WTC11 (cell line): ENCODE measurements around the gene SASS6. TPM values are rescaled to one million over a fixed set of nuclear protein-coding genes. Genes with fewer than 3 reads are reported as not detected.

Experiments used
- ATAC-seq: fragments of 200-7000 bp; cut with Tn5 transposase; 2 replicates; pipeline ENCODE4 v1.10.0; 2021; ENCODE audit warnings: mild to moderate bottlenecking, moderate library complexity
- CTCF ChIA-PET: fragments of 300-600 bp; sonication (Branson Sonifier 250); formaldehyde crosslinking; loops from one replicate; lab custom pipeline; 2021; ENCODE audit warnings: antibody characterized with exemption; lab: Charles Lee
- POLR2A ChIA-PET: fragments of 350-600 bp; sonication (Branson Sonifier 250); formaldehyde crosslinking; loops from one replicate; lab custom pipeline; 2021; ENCODE audit warnings: antibody characterized with exemption; lab: Charles Lee
- DNase-seq: peaks from one replicate; pipeline ENCODE4 v3.0.0; 2021; ENCODE audit warnings: low spot score
- H3K27ac Mint-ChIP-seq: 2 replicates; pipeline ENCODE4 v1.8.0; 2021; ENCODE audit warnings: mixed read lengths
- H3K27me3 Mint-ChIP-seq: 2 replicates; pipeline ENCODE4 v1.8.0; 2021; ENCODE audit warnings: low read depth, mild to moderate bottlenecking, moderate library complexity, mixed read lengths
- H3K36me3 Mint-ChIP-seq: 2 replicates; pipeline ENCODE4 v1.8.0; 2021; ENCODE audit warnings: mixed read lengths
- H3K4me1 Mint-ChIP-seq: 2 replicates; pipeline ENCODE4 v1.8.0; 2022; ENCODE audit warnings: mixed read lengths
- H3K4me3 Mint-ChIP-seq: 2 replicates; pipeline ENCODE4 v1.8.0; 2021; ENCODE audit warnings: mild to moderate bottlenecking, moderate library complexity, mixed read lengths
- H3K9me3 Mint-ChIP-seq: 2 replicates; pipeline ENCODE4 v1.8.0; 2021; ENCODE audit warnings: mixed read lengths
- ARID4B ChIP-seq: sonication (generic); formaldehyde crosslinking; IDR thresholded peaks from 2 replicates; pipeline ENCODE4 v1.8.0; 2023; ENCODE audit warnings: missing genetic modification reagents, mild to moderate bottlenecking, borderline replicate concordance
- CREM ChIP-seq: sonication (generic); formaldehyde crosslinking; IDR thresholded peaks from 2 replicates; pipeline ENCODE4 v1.8.1; 2022; ENCODE audit warnings: mild to moderate bottlenecking, missing genetic modification reagents, moderate library complexity
- E2F1 ChIP-seq: sonication (generic); formaldehyde crosslinking; IDR thresholded peaks from 2 replicates; pipeline ENCODE4 v1.8.0; 2022; ENCODE audit warnings: mild to moderate bottlenecking, missing genetic modification reagents
- EMX1 ChIP-seq: fragments of 250-450 bp; sonication (Bioruptor Pico); IDR thresholded peaks from 2 replicates; pipeline ENCODE4 v1.8.0; 2021; ENCODE audit warnings: mild to moderate bottlenecking
- FOXK1 ChIP-seq: sonication (generic); formaldehyde crosslinking; IDR thresholded peaks from 2 replicates; pipeline ENCODE4 v1.8.0; 2022; ENCODE audit warnings: mild to moderate bottlenecking, moderate library complexity, missing genetic modification reagents
- FOXP1 ChIP-seq: sonication (generic); formaldehyde crosslinking; IDR thresholded peaks from 2 replicates; pipeline ENCODE4 v1.8.0; 2022; ENCODE audit warnings: missing genetic modification reagents, mild to moderate bottlenecking, moderate library complexity, borderline replicate concordance
- HMGXB4 ChIP-seq: sonication (generic); formaldehyde crosslinking; IDR thresholded peaks from 2 replicates; pipeline ENCODE4 v1.8.1; 2023; ENCODE audit warnings: mild to moderate bottlenecking, moderate library complexity, missing genetic modification reagents
- IRF2 ChIP-seq: sonication (generic); formaldehyde crosslinking; IDR thresholded peaks from 2 replicates; pipeline ENCODE4 v1.8.0; 2022; ENCODE audit warnings: low read depth, missing genetic modification reagents, borderline replicate concordance
- JAZF1 ChIP-seq: fragments of 250-450 bp; sonication (Bioruptor Pico); IDR thresholded peaks from 2 replicates; pipeline ENCODE4 v1.9.0; 2021; ENCODE audit warnings: moderate library complexity, mild to moderate bottlenecking, inconsistent platforms
- NFATC4 ChIP-seq: fragments of 250-450 bp; sonication (Bioruptor Pico); IDR thresholded peaks from 2 replicates; pipeline ENCODE4 v1.9.0; 2021; ENCODE audit warnings: mild to moderate bottlenecking
- NFE2L1 ChIP-seq: sonication (generic); formaldehyde crosslinking; IDR thresholded peaks from 2 replicates; pipeline ENCODE4 v1.8.1; 2023; ENCODE audit warnings: missing genetic modification reagents
- OVOL2 ChIP-seq: fragments of 250-450 bp; sonication (Bioruptor Pico); IDR thresholded peaks from 2 replicates; pipeline ENCODE4 v1.9.0; 2021; ENCODE audit warnings: mild to moderate bottlenecking, borderline replicate concordance
- TEAD4 ChIP-seq: sonication (generic); formaldehyde crosslinking; IDR thresholded peaks from 2 replicates; pipeline ENCODE4 v1.8.0; 2022; ENCODE audit warnings: mild to moderate bottlenecking, missing genetic modification reagents
- TP53 ChIP-seq: sonication (generic); formaldehyde crosslinking; IDR thresholded peaks from 2 replicates; pipeline ENCODE4 v1.8.1; 2023; ENCODE audit warnings: mild to moderate bottlenecking, missing genetic modification reagents
- ZBTB43 ChIP-seq: sonication (generic); formaldehyde crosslinking; IDR thresholded peaks from 2 replicates; pipeline ENCODE4 v1.8.1; 2023; ENCODE audit warnings: mild to moderate bottlenecking, missing genetic modification reagents
- ZNF121 ChIP-seq: sonication (generic); formaldehyde crosslinking; IDR thresholded peaks from 2 replicates; pipeline ENCODE4 v1.8.0; 2023; ENCODE audit warnings: missing genetic modification reagents
- ZNF138 ChIP-seq: sonication (generic); formaldehyde crosslinking; conservative IDR thresholded peaks from 2 replicates; pipeline ENCODE4 v1.8.1; 2022; ENCODE audit warnings: mild to moderate bottlenecking, moderate library complexity, missing genetic modification reagents
- ZNF263 ChIP-seq: sonication (generic); formaldehyde crosslinking; IDR thresholded peaks from 2 replicates; pipeline ENCODE4 v1.8.1; 2022; ENCODE audit warnings: low read depth, mild to moderate bottlenecking, moderate library complexity, missing genetic modification reagents
- total RNA-seq: library from RNA; stranded (reverse); gene quantifications from 3 replicates; pipeline ENCODE4 v1.2.3, GENCODE V29; 2021
- TF ChIP-seq, protein P1 (sequence below): sonication (generic); formaldehyde crosslinking; IDR thresholded peaks from 2 replicates; pipeline ENCODE4 v1.8.1; 2023; ENCODE audit warnings: mild to moderate bottlenecking, missing genetic modification reagents
- TF ChIP-seq, protein P2 (sequence below): sonication (generic); formaldehyde crosslinking; IDR thresholded peaks from 2 replicates; pipeline ENCODE4 v1.8.1; 2022; ENCODE audit warnings: low read depth, missing genetic modification reagents, borderline replicate concordance
- TF ChIP-seq, protein P3 (sequence below): fragments of 250-450 bp; sonication (Bioruptor Pico); IDR thresholded peaks from 2 replicates; pipeline ENCODE4 v1.9.0; 2021; ENCODE audit warnings: mild to moderate bottlenecking
- TF ChIP-seq, protein P4 (sequence below): fragments of 250-450 bp; sonication (Bioruptor Pico); IDR thresholded peaks from 2 replicates; pipeline ENCODE4 v1.8.0; 2021; ENCODE audit warnings: mild to moderate bottlenecking

SASS6 gene
- total RNA-seq, 1 experiment from 2014 or later = 13.6 TPM

- TF ChIP-seq ZBTB43 (CRISPR knock-in tag) (no peak), HMGXB4 (CRISPR knock-in tag) (no peak), ZNF263 (CRISPR knock-in tag) (no peak), TEAD4 (CRISPR knock-in tag) (no peak), IRF2 (no peak), ARID4B (CRISPR knock-in tag) (no peak), OVOL2 (CRISPR knock-in tag) (no peak)
- TF ChIP-seq, protein P1, sequence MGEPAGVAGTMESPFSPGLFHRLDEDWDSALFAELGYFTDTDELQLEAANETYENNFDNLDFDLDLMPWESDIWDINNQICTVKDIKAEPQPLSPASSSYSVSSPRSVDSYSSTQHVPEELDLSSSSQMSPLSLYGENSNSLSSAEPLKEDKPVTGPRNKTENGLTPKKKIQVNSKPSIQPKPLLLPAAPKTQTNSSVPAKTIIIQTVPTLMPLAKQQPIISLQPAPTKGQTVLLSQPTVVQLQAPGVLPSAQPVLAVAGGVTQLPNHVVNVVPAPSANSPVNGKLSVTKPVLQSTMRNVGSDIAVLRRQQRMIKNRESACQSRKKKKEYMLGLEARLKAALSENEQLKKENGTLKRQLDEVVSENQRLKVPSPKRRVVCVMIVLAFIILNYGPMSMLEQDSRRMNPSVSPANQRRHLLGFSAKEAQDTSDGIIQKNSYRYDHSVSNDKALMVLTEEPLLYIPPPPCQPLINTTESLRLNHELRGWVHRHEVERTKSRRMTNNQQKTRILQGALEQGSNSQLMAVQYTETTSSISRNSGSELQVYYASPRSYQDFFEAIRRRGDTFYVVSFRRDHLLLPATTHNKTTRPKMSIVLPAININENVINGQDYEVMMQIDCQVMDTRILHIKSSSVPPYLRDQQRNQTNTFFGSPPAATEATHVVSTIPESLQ = no peak
- TF ChIP-seq, protein P2, sequence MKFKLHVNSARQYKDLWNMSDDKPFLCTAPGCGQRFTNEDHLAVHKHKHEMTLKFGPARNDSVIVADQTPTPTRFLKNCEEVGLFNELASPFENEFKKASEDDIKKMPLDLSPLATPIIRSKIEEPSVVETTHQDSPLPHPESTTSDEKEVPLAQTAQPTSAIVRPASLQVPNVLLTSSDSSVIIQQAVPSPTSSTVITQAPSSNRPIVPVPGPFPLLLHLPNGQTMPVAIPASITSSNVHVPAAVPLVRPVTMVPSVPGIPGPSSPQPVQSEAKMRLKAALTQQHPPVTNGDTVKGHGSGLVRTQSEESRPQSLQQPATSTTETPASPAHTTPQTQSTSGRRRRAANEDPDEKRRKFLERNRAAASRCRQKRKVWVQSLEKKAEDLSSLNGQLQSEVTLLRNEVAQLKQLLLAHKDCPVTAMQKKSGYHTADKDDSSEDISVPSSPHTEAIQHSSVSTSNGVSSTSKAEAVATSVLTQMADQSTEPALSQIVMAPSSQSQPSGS (CRISPR knock-in tag) = no peak
- TF ChIP-seq, all 79 proteins: peak for 0
Observed at GRCh38 chr1:100061681-100062080, 71.0 kb downstream of the SASS6 start (continued).

DNA sequence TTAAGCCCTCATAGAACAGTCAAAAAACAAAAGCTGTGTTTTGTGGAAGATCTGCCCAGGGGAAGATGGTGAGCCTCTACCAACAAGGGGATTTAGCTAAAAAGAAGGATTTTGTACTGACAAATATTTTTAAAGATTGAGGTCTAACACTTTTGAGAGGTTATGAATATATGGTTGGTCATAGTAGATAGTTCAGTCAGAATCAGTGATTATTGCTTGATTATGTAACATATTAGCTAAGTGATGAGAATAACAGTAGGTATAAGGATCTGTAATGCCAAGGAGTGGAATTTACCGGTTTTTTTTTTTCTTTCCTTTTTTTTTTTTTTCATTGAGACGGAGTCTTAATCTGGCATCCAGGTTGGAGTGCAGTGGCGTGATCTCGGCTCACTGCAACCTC is 79.0 kb downstream of the SASS6 start:
- POLR2A ChIA-PET = no interaction called here
- H3K27ac Mint-ChIP-seq = no peak overlapping the region
- TF ChIP-seq NFATC4 (CRISPR knock-in tag) (no peak), EMX1 (CRISPR knock-in tag) (no peak), FOXP1 (CRISPR knock-in tag) (no peak), JAZF1 (no peak), FOXK1 (CRISPR knock-in tag) (no peak), CREM (CRISPR knock-in tag) (no peak), HMGXB4 (CRISPR knock-in tag) (no peak), ZNF121 (CRISPR knock-in tag) (no peak), ZNF138 (no peak), E2F1 (no peak), NFE2L1 (CRISPR knock-in tag) (no peak), TP53 (CRISPR knock-in tag) (no peak)
- TF ChIP-seq, protein P3, sequence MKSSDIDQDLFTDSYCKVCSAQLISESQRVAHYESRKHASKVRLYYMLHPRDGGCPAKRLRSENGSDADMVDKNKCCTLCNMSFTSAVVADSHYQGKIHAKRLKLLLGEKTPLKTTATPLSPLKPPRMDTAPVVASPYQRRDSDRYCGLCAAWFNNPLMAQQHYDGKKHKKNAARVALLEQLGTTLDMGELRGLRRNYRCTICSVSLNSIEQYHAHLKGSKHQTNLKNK (CRISPR knock-in tag) = no peak
- TF ChIP-seq, protein P4, sequence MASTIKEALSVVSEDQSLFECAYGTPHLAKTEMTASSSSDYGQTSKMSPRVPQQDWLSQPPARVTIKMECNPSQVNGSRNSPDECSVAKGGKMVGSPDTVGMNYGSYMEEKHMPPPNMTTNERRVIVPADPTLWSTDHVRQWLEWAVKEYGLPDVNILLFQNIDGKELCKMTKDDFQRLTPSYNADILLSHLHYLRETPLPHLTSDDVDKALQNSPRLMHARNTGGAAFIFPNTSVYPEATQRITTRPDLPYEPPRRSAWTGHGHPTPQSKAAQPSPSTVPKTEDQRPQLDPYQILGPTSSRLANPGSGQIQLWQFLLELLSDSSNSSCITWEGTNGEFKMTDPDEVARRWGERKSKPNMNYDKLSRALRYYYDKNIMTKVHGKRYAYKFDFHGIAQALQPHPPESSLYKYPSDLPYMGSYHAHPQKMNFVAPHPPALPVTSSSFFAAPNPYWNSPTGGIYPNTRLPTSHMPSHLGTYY = no peak

More for the DNA sequence above, 79.0 kb downstream of the SASS6 start:
- DNase-seq = no peak
- H3K36me3 Mint-ChIP-seq = peaks cover 3% of the 10 kb centered on the region; the same call in 1 of the 2 replicates
- H3K9me3 Mint-ChIP-seq = no peaks in the 10 kb centered on the region
- peaks cover 14% of the 10 kb centered on the region for H3K4me1 Mint-ChIP-seq
- H3K4me3 Mint-ChIP-seq = no peak overlapping the region
- CTCF ChIA-PET = no interaction called here
- no peaks in the 10 kb centered on the region for H3K27me3 Mint-ChIP-seq
- no peak for ATAC-seq
